Measurements from ENCODE around the gene CATSPER3. TPM values are rescaled to one million over a fixed set of nuclear protein-coding genes. Genes with fewer than 3 reads are reported as not detected.

CATSPER3 gene
- total and polyA plus RNA-seq, 2 of the 13 experiments (the other 11 are each of a cell fraction or from before 2014, with no cell fraction given), result 0.33 to 0.37 TPM

DNA sequence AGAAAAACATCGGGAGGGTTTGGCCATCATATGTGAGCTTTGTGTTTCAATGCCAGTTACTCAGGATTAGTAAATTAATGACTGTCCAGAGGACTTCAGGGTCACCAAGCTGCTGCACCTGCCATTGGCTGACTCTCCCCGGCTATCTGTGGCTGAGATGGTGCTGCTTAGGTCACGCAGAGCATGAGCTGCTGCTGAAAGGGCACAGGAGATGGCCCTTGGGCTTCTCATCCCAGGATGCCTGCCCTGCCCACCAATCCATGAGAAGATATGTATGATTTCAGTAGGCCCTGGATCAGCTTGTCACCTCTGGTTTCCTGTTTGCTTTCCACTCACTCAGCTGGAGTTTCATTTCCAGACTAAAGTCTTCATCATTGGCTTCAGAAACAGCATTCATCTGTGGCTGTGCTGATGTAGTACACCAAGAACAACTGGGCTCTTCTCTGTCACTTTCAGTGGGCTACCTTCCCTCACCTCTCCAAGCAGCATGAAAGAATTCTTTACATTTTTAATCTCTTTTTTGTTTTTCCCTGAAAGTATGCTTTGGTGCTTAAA, 2.4 kb upstream of the CATSPER3 start (continued):
- TF ChIP-seq CSRNP1 (CRISPR knock-in tag; IDR thresholded peaks at IDR 0.05) (peak; percentile 60; the same call in 1 of the 2 replicates), ZBTB3 (CRISPR knock-in tag; IDR thresholded peaks at IDR 0.05; ENCODE audit: borderline replicate concordance, low read depth) (no peak), NFE2L2 (IDR thresholded peaks at IDR 0.05; ENCODE audit: low read length) (no peak), ZMYM4 (CRISPR knock-in tag; IDR thresholded peaks at IDR 0.05) (0 out of 2 replicates have a peak, but pooled peaks have one; percentile 18), SAP130 (CRISPR knock-in tag; IDR thresholded peaks at IDR 0.05; ENCODE audit: low read depth) (peak; percentile 37), TOPORS (CRISPR knock-in tag; IDR thresholded peaks at IDR 0.05) (0 out of 2 replicates have a peak, but pooled peaks have one; percentile 13), KDM2A (CRISPR knock-in tag; IDR thresholded peaks at IDR 0.05; ENCODE audit: borderline replicate concordance, low read depth) (0 out of 2 replicates have a peak, but pooled peaks have one; percentile 19), SP140L (CRISPR knock-in tag; IDR thresholded peaks at IDR 0.05; ENCODE audit: borderline replicate concordance) (no peak), ZSCAN31 (CRISPR knock-in tag; IDR thresholded peaks at IDR 0.05; ENCODE audit: low read depth) (0 out of 2 replicates have a peak, but pooled peaks have one; percentile 19), ZNF335 (CRISPR knock-in tag; IDR thresholded peaks at IDR 0.05) (no peak), ETV5 (CRISPR knock-in tag; IDR thresholded peaks at IDR 0.05; ENCODE audit: borderline replicate concordance) (peak; percentile 40; the same call in 1 of the 2 replicates), ZFX (CRISPR knock-in tag; IDR thresholded peaks at IDR 0.05; ENCODE audit: low read depth) (peak; percentile 58; the same call in 1 of the 2 replicates), ZNF547 (CRISPR knock-in tag; IDR thresholded peaks at IDR 0.05) (no peak), SOX5 (CRISPR knock-in tag; IDR thresholded peaks at IDR 0.05; ENCODE audit: borderline replicate concordance) (0 out of 2 replicates have a peak, but pooled peaks have one; percentile 8), PITX1 (CRISPR knock-in tag; IDR thresholded peaks at IDR 0.05) (peak; percentile 59; the same call in 1 of the 2 replicates)
- TF ChIP-seq, protein P1, sequence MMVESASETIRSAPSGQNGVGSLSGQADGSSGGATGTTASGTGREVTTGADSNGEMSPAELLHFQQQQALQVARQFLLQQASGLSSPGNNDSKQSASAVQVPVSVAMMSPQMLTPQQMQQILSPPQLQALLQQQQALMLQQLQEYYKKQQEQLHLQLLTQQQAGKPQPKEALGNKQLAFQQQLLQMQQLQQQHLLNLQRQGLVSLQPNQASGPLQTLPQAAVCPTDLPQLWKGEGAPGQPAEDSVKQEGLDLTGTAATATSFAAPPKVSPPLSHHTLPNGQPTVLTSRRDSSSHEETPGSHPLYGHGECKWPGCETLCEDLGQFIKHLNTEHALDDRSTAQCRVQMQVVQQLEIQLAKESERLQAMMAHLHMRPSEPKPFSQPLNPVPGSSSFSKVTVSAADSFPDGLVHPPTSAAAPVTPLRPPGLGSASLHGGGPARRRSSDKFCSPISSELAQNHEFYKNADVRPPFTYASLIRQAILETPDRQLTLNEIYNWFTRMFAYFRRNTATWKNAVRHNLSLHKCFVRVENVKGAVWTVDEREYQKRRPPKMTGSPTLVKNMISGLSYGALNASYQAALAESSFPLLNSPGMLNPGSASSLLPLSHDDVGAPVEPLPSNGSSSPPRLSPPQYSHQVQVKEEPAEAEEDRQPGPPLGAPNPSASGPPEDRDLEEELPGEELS (CRISPR knock-in tag; IDR thresholded peaks at IDR 0.05), result 0 out of 2 replicates have a peak, but pooled peaks have one; percentile 33
- TF ChIP-seq, protein P2, sequence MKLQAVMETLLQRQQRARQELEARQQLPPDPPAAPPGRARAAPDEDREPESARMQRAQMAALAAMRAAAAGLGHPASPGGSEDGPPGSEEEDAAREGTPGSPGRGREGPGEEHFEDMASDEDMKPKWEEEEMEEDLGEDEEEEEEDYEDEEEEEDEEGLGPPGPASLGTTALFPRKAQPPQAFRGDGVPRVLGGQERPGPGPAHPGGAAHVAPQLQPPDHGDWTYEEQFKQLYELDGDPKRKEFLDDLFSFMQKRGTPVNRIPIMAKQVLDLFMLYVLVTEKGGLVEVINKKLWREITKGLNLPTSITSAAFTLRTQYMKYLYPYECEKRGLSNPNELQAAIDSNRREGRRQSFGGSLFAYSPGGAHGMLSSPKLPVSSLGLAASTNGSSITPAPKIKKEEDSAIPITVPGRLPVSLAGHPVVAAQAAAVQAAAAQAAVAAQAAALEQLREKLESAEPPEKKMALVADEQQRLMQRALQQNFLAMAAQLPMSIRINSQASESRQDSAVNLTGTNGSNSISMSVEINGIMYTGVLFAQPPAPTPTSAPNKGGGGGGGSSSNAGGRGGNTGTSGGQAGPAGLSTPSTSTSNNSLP (IDR thresholded peaks at IDR 0.05; ENCODE audit: low read depth, low read length), result 0 out of 2 replicates have a peak, but pooled peaks have one; percentile 1
